GM12801 (cell line): ENCODE results near the gene SYNCRIP.

ENCODE experiments used
- TF ChIP-seq, protein P1 (sequence below): IDR thresholded peaks from one replicate; pipeline ENCODE4 v1.5.1; 2011; ENCODE audit warnings: control low read depth; ENCODE audit not compliant: insufficient read length; ENCODE audit errors: extremely low read depth

Gene SYNCRIP

DNA sequence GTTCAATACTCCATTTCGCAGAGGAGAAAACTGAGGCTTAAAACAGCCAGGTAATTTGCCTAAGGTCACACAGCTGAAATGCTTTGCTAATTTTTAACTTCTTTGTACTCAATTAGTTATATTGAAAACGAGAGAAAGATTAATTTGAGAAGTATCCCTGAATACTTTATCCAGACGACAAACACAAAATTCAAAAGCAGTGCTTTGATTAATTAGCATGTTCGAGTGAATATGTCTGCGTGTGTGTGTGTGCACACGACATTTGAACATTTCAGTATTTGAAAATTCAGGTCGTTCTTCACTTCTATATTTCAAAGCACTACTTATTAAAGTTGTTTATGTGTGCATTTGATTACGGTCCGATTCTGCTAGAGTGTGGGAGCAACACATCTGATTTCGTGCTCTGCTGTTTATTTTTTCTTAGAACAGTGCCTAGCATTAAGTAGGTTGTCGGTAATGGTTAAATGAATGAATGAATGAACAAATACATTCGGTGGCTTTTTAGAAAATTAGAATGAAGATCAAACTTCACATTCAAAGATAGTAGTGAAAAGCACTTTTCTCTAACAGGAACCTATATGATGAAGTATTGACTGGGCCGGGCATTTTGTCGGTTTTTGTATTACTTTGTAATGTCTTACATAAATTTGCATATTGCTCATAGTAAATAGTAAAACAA is 36.9 kb upstream of the SYNCRIP start:
- TF ChIP-seq, protein P1, sequence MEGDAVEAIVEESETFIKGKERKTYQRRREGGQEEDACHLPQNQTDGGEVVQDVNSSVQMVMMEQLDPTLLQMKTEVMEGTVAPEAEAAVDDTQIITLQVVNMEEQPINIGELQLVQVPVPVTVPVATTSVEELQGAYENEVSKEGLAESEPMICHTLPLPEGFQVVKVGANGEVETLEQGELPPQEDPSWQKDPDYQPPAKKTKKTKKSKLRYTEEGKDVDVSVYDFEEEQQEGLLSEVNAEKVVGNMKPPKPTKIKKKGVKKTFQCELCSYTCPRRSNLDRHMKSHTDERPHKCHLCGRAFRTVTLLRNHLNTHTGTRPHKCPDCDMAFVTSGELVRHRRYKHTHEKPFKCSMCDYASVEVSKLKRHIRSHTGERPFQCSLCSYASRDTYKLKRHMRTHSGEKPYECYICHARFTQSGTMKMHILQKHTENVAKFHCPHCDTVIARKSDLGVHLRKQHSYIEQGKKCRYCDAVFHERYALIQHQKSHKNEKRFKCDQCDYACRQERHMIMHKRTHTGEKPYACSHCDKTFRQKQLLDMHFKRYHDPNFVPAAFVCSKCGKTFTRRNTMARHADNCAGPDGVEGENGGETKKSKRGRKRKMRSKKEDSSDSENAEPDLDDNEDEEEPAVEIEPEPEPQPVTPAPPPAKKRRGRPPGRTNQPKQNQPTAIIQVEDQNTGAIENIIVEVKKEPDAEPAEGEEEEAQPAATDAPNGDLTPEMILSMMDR: no peak

DNA sequence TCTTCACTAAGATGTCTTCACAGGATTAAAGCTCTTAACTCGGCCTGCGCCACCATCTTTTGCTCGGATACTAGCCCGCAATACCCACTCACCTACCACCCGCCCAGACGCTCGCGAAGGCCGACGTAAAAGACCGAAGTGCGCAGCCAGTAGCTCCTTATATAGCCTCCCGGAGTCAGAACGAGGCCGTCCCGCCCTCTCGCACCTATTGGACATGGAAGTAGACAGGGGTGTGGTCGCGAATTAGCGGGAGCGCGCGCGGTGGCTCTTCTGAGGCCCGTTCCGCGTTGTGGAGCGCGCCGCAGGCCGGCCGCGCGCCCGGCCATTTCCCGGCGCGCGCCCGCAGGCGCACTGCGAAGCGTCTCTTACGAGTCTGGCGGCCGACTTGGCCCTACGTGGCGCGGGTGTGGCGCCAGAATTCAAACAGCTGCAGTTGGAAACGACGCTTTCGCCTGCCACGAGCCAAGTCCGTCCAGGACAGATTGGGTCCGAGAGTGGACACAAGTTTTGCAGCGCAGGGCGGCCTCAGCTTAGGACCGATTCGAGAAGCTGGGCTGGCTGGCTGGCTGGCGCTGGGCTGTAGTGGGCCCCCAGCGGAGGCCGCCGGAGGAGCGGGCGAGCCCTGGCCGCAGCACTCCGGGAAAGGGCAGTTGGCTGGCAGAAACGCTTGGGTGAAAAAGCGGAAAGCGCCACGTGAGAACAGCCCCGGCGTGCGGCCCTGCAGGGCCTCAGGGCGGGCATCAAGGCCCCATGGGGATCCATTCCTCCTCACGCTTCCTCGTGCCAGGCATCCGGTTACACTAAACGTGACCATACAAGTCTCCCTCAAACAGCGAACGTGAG is 36.1 kb upstream of the SYNCRIP start:
- TF ChIP-seq, protein P1: no peak

DNA sequence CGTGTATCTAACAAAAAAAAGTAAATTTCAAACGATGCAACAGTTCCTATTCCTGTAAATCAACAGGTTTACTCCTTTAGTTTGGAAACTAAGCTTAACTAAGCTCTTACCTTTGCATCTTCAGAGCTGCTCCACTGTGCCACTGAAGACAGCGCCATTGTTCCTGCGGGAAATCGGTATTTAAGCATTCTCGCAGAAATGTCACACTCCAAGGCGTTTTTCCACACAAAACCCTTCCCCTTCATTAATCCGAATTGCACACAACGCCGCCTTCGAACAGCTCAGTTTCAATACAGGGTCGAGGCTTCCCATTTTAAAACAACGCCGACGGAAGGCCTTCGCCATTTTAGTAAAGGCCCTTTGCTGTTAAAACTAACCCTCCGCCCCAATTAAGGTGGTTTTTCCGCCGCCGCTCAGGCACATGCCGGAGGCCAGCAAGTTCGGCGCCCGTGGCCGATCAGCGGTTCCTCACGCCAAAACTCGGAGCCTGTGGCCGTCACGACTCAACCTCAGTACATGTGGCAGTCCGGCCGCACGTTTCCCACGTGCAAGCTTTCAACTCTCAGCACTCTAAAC is 35.4 kb upstream of the SYNCRIP start:
- TF ChIP-seq, protein P1: no peak

DNA sequence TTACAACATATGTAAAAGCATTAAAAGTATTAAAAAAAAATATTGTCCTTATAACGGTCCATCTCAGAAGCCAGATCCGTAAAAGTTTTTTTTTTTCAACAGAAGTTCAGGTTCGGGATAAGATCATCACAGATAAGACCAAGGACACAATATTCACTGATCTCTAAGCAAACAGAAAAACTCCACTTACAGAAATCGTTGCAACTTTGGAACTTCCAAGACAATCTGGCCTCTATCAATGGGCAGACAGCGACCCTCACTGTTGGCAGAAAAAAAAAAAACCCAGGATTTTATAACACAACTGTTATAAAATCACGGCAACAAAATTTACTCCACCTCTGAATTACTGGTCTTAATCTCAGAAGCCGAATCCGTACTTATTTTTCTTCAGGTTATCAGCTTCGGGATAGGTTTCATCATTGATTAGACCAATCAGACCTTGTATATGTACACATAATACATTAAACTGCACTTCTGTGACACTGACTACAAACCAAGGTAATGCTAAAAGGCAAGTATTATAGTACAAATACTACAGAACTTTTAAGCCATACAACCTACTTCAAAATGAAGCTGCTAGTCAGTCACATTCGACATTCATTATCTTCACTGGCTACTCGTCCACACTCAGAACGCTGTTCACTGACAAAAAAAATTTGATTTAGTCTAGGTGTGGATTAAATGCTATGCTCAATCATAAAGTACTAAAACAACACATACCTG is 34.7 kb upstream of the SYNCRIP start:
- TF ChIP-seq, protein P1: no peak

DNA sequence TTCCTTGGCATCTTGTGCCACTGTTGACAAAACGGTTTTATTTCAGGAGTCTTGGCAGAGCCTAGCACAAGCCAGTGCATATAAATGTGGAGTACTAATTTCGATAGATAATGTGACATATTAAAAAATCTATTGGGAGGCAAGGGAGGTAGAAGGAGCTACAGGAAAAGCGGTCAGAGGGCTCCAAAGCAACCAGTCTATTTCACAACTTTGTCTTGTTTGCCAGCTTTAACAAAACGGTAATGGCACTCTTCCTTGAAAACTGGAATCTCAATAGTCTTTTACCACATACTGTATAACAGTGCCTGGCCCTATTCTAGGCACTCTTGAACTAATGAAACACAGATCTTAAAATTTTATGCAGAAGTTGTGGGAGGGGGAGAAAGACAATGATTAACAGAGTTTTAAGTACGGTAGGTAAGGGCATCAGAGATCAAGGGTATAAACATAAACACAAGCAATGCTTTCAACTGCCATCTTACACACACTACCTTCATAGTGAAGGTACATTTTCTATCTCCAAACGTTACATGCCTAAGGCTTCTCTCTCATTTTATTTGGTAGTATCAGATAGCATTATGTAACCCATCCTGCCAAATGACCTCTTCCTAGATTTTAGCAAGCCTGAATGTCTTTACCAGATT is 33.5 kb upstream of the SYNCRIP start:
- TF ChIP-seq, protein P1: no peak

DNA sequence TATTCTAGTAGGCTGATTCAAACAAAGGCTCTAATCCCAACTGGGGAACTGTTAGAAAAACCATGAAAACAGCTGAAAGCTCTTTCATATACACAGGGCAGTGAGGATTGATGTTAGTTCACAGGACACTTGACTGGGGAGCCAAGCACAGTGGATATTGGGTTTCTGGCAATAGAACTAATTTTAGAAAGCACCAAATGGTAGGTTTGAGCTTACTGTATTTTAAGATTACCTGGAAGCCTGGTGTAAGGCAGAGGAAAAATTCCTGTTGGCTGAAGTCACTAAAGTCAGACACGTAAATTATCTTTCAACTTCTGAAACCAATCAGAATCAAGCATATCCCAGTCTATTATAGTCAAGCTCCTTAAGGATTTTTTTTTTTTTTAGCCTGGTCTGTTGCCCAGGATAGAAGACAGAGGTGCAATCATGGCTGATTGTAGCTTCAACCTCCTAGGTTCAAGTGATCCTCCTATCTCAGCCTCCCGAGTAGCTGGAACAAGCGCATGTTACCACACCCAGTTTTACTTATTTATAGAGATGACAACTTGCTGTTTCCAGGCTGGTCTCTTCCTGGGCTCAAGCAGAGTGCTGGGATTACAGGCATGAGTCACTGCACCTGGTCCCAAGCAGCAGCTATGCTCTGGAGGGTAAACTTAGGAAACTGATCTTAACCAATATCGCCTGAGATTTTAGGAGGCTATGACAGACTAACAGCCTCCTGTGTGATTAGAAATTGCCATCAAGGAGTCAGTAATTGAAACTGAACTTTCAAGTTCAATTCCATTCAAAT is 32.5 kb upstream of the SYNCRIP start:
- TF ChIP-seq, protein P1: no peak
